ENCODE results near the gene RALGPS2. TPM values are rescaled to one million over a fixed set of nuclear protein-coding genes. Genes with fewer than 3 reads are reported as not detected.

RALGPS2 gene
- total RNA-seq, 1 experiment from 2014 or later: 38.0 TPM

DNA sequence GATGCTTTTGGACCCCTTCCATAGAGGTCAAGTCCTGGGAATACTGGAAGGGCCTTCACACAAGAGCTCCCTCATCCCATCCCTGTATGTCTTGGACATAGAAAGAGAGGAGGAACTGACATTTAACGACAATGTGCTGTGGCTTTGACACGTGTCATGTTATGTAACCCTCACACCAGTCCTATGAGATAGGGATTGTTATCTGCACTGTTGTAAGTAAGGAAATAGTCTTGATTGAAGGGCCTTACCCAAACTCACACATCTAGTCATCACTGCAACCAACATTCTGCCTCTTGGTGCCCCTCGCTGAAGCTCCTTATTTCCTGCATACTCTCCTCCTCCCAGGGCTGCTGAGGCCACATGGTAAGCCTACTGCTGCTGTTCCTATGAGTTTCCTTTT lies 209.5 kb downstream of the RALGPS2 start:
- Mint-ChIP-seq H3K27ac (no peak overlapping the region), H3K4me1 (peaks cover 35% of the 10 kb centered on the region), H3K4me3 (no peak overlapping the region), H3K36me3 (no peaks in the 10 kb centered on the region), H3K27me3 (ENCODE audit: low read depth) (no peaks in the 10 kb centered on the region), H3K9me3 (no peaks in the 10 kb centered on the region)
- CTCF ChIA-PET: interaction anchor here (4.4 kb wide), 1 partner anchor 68 kb away, joined by 17 read pairs; no protein-coding TSS in a partner anchor
- POLR2A ChIA-PET: no interaction called here
- no peak for ATAC-seq
- no peak for DNase-seq (ENCODE audit: low spot score)
- TF ChIP-seq GABPB1 (CRISPR knock-in tag; IDR thresholded peaks at IDR 0.05): no peak
- no peak for TF ChIP-seq NR1H2 (CRISPR knock-in tag; IDR thresholded peaks at IDR 0.05)
- no peak for TF ChIP-seq EMX1 (CRISPR knock-in tag; IDR thresholded peaks at IDR 0.05)
- TF ChIP-seq, protein P1, sequence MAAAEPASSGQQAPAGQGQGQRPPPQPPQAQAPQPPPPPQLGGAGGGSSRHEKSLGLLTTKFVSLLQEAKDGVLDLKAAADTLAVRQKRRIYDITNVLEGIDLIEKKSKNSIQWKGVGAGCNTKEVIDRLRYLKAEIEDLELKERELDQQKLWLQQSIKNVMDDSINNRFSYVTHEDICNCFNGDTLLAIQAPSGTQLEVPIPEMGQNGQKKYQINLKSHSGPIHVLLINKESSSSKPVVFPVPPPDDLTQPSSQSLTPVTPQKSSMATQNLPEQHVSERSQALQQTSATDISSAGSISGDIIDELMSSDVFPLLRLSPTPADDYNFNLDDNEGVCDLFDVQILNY (CRISPR knock-in tag; IDR thresholded peaks at IDR 0.05): no peak
- TF ChIP-seq, protein P2, sequence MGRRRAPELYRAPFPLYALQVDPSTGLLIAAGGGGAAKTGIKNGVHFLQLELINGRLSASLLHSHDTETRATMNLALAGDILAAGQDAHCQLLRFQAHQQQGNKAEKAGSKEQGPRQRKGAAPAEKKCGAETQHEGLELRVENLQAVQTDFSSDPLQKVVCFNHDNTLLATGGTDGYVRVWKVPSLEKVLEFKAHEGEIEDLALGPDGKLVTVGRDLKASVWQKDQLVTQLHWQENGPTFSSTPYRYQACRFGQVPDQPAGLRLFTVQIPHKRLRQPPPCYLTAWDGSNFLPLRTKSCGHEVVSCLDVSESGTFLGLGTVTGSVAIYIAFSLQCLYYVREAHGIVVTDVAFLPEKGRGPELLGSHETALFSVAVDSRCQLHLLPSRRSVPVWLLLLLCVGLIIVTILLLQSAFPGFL (CRISPR knock-in tag; IDR thresholded peaks at IDR 0.05; ENCODE audit: borderline replicate concordance): no peak
- TF ChIP-seq, protein P3, sequence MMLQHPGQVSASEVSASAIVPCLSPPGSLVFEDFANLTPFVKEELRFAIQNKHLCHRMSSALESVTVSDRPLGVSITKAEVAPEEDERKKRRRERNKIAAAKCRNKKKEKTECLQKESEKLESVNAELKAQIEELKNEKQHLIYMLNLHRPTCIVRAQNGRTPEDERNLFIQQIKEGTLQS (CRISPR knock-in tag; conservative IDR thresholded peaks at IDR 0.05): no peak
- TF ChIP-seq, protein P4, sequence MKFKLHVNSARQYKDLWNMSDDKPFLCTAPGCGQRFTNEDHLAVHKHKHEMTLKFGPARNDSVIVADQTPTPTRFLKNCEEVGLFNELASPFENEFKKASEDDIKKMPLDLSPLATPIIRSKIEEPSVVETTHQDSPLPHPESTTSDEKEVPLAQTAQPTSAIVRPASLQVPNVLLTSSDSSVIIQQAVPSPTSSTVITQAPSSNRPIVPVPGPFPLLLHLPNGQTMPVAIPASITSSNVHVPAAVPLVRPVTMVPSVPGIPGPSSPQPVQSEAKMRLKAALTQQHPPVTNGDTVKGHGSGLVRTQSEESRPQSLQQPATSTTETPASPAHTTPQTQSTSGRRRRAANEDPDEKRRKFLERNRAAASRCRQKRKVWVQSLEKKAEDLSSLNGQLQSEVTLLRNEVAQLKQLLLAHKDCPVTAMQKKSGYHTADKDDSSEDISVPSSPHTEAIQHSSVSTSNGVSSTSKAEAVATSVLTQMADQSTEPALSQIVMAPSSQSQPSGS (CRISPR knock-in tag; IDR thresholded peaks at IDR 0.05; ENCODE audit: borderline replicate concordance, low read depth): no peak
- TF ChIP-seq, protein P5, sequence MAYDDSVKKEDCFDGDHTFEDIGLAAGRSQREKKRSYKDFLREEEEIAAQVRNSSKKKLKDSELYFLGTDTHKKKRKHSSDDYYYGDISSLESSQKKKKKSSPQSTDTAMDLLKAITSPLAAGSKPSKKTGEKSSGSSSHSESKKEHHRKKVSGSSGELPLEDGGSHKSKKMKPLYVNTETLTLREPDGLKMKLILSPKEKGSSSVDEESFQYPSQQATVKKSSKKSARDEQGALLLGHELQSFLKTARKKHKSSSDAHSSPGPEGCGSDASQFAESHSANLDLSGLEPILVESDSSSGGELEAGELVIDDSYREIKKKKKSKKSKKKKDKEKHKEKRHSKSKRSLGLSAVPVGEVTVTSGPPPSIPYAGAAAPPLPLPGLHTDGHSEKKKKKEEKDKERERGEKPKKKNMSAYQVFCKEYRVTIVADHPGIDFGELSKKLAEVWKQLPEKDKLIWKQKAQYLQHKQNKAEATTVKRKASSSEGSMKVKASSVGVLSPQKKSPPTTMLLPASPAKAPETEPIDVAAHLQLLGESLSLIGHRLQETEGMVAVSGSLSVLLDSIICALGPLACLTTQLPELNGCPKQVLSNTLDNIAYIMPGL (CRISPR knock-in tag; IDR thresholded peaks at IDR 0.05): no peak

DNA sequence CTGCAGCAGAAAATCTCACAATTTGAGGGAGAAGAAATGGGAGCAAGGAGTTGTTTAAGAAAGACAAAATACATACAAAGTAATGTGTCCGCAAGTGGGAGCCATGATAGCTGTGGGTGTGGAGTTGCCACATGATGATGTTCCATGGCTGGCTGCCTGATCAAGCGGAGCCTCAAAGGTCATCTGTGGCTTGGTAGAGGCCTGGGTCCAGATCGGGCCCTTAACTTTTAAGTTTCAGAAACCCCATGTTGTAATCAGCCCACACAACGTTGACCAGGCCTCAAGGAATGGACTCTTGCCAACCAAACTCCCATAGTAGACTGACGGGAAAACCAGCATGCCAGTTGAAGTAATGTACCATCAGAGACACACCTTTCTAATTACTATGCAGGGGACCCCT lies 210.6 kb downstream of the RALGPS2 start:
- Mint-ChIP-seq H3K4me3 (no peak overlapping the region), H3K27ac (no peak overlapping the region), H3K36me3 (no peaks in the 10 kb centered on the region), H3K27me3 (ENCODE audit: low read depth) (no peaks in the 10 kb centered on the region), H3K9me3 (no peaks in the 10 kb centered on the region), H3K4me1 (peaks cover 24% of the 10 kb centered on the region)
- POLR2A ChIA-PET: no interaction called here
- CTCF ChIA-PET: no interaction called here
- ATAC-seq (no peak), DNase-seq (ENCODE audit: low spot score) (no peak)
- TF ChIP-seq ZNF317 (CRISPR knock-in tag; IDR thresholded peaks at IDR 0.05; ENCODE audit: borderline replicate concordance, low read depth) (no peak), EMX1 (CRISPR knock-in tag; IDR thresholded peaks at IDR 0.05) (no peak), FOXJ3 (CRISPR knock-in tag; IDR thresholded peaks at IDR 0.05; ENCODE audit: borderline replicate concordance) (no peak), JAZF1 (CRISPR knock-in tag; IDR thresholded peaks at IDR 0.05) (no peak), MYBL2 (CRISPR knock-in tag; IDR thresholded peaks at IDR 0.05) (no peak), CBFB (CRISPR knock-in tag; IDR thresholded peaks at IDR 0.05; ENCODE audit: low read depth) (no peak), RELA (CRISPR knock-in tag; IDR thresholded peaks at IDR 0.05; ENCODE audit: borderline replicate concordance) (no peak)
- TF ChIP-seq, protein P3 (CRISPR knock-in tag; conservative IDR thresholded peaks at IDR 0.05): no peak
- TF ChIP-seq, protein P6, sequence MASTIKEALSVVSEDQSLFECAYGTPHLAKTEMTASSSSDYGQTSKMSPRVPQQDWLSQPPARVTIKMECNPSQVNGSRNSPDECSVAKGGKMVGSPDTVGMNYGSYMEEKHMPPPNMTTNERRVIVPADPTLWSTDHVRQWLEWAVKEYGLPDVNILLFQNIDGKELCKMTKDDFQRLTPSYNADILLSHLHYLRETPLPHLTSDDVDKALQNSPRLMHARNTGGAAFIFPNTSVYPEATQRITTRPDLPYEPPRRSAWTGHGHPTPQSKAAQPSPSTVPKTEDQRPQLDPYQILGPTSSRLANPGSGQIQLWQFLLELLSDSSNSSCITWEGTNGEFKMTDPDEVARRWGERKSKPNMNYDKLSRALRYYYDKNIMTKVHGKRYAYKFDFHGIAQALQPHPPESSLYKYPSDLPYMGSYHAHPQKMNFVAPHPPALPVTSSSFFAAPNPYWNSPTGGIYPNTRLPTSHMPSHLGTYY (CRISPR knock-in tag; IDR thresholded peaks at IDR 0.05): no peak
- TF ChIP-seq, protein P7, sequence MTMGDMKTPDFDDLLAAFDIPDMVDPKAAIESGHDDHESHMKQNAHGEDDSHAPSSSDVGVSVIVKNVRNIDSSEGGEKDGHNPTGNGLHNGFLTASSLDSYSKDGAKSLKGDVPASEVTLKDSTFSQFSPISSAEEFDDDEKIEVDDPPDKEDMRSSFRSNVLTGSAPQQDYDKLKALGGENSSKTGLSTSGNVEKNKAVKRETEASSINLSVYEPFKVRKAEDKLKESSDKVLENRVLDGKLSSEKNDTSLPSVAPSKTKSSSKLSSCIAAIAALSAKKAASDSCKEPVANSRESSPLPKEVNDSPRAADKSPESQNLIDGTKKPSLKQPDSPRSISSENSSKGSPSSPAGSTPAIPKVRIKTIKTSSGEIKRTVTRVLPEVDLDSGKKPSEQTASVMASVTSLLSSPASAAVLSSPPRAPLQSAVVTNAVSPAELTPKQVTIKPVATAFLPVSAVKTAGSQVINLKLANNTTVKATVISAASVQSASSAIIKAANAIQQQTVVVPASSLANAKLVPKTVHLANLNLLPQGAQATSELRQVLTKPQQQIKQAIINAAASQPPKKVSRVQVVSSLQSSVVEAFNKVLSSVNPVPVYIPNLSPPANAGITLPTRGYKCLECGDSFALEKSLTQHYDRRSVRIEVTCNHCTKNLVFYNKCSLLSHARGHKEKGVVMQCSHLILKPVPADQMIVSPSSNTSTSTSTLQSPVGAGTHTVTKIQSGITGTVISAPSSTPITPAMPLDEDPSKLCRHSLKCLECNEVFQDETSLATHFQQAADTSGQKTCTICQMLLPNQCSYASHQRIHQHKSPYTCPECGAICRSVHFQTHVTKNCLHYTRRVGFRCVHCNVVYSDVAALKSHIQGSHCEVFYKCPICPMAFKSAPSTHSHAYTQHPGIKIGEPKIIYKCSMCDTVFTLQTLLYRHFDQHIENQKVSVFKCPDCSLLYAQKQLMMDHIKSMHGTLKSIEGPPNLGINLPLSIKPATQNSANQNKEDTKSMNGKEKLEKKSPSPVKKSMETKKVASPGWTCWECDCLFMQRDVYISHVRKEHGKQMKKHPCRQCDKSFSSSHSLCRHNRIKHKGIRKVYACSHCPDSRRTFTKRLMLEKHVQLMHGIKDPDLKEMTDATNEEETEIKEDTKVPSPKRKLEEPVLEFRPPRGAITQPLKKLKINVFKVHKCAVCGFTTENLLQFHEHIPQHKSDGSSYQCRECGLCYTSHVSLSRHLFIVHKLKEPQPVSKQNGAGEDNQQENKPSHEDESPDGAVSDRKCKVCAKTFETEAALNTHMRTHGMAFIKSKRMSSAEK (CRISPR knock-in tag; IDR thresholded peaks at IDR 0.05; ENCODE audit: borderline replicate concordance): no peak
- TF ChIP-seq, protein P5 (CRISPR knock-in tag; IDR thresholded peaks at IDR 0.05): no peak
- TF ChIP-seq, protein P8, sequence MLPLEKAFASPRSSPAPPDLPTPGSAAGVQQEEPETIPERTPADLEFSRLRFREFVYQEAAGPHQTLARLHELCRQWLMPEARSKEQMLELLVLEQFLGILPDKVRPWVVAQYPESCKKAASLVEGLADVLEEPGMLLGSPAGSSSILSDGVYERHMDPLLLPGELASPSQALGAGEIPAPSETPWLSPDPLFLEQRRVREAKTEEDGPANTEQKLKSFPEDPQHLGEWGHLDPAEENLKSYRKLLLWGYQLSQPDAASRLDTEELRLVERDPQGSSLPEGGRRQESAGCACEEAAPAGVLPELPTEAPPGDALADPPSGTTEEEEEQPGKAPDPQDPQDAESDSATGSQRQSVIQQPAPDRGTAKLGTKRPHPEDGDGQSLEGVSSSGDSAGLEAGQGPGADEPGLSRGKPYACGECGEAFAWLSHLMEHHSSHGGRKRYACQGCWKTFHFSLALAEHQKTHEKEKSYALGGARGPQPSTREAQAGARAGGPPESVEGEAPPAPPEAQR (CRISPR knock-in tag; IDR thresholded peaks at IDR 0.05): no peak

All from WTC11 (cell line).